Right lobe of liver (tissue), 4 donors: Measurements from ENCODE around the gene WHRN.

ENCODE experiments used
- POLR2A ChIP-seq: fragments of 450-650 bp; IDR thresholded peaks from one replicate; pipeline ENCODE4 v1.6.1; 2017; ENCODE audit warnings: antibody characterized with exemption, mild to moderate bottlenecking
- TF ChIP-seq, protein P1 (sequence below), 4 donors: fragments of 200-600 bp in 3 of 4; fragments of 450-650 bp in 1 of 4; IDR thresholded peaks; one replicate each; pipeline versions ENCODE4 v1.5.1 to v1.8.0; 2016 to 2022; ENCODE audit warnings: antibody characterized with exemption in 4 of 4, mild to moderate bottlenecking in 2 of 4
- donor health status: DM: no; HTN: no; CAD: no.
- donor health status: DM: no; HTN: no; CAD: no.
- donor health status: DM: no; HTN: yes; CAD: no.

DNA sequence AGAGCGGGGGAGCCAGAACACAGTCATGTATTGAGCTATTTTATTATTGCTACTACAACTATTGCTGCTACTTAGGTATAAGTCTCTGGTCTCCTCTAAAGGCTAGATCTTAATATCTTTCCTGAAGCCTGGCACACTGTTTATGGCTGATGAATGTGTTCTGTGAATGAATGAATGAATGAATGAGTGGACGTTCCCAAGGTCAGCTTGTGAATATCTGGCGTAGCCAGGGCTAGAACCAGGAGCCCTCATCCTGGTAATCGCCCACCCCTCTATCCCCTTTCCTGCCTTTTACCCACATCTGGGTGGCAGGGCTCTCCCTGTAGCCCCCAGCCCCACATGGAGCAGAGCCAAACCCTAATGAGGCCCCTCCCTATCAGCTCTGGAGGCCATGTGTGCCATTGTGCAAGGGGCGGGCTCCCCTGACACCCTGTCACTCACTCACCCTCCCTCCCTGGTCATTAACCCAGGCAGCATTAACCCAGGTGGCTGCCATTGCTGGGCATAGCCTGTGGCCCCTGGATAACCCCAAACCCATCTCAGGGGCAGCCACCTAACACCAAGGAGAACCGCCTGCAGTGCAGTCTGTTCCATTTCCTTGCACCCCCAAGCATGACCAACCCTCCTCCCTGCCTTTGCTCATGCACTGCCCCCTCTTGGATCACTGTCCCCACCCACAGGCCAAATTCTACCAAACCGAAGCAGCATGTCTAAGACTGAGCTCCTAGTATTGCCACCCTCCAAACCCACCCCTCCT, 115.5 kb downstream of the WHRN start:
- TF ChIP-seq, protein P1, sequence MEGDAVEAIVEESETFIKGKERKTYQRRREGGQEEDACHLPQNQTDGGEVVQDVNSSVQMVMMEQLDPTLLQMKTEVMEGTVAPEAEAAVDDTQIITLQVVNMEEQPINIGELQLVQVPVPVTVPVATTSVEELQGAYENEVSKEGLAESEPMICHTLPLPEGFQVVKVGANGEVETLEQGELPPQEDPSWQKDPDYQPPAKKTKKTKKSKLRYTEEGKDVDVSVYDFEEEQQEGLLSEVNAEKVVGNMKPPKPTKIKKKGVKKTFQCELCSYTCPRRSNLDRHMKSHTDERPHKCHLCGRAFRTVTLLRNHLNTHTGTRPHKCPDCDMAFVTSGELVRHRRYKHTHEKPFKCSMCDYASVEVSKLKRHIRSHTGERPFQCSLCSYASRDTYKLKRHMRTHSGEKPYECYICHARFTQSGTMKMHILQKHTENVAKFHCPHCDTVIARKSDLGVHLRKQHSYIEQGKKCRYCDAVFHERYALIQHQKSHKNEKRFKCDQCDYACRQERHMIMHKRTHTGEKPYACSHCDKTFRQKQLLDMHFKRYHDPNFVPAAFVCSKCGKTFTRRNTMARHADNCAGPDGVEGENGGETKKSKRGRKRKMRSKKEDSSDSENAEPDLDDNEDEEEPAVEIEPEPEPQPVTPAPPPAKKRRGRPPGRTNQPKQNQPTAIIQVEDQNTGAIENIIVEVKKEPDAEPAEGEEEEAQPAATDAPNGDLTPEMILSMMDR (IDR thresholded peaks at IDR 0.05), result no peak
- no peak for TF ChIP-seq POLR2A
